GM23248 (cell line): ENCODE results near the gene CENPT.

ENCODE experiments used
- EZH2 ChIP-seq: fragments of 200-600 bp; sonication (generic); IDR thresholded peaks from 2 replicates; pipeline ENCODE4 v1.6.1; 2018; ENCODE audit warnings: antibody characterized with exemption, mild to moderate bottlenecking; ENCODE audit not compliant: insufficient read depth, poor library complexity, severe bottlenecking
- EZH2phosphoT487 ChIP-seq: fragments of 200-600 bp; sonication (generic); IDR thresholded peaks from 2 replicates; pipeline ENCODE4 v1.6.1; 2018; ENCODE audit warnings: antibody characterized with exemption, moderate library complexity, mild to moderate bottlenecking, low read depth; ENCODE audit not compliant: insufficient read depth

DNA sequence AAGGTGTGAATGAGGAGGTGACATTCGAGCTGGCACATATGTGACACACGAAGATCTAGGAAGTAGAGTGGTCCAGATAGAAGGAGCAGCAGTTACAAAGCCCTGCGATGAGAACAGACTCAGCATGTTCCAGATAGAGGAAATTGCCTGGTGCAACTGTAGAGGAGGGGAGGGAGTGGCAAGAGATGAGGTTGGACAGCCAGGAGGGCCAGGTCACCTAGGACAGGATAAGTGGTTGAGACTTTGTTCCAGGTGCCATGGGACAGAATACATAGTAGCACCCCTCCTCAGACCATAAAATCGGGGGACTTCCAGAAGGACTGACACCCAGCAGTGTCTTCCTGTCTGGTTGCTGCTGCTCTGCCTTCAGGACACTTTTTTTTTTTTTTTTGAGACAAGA is 11.0 kb upstream of the CENPT start:
- TF ChIP-seq EZH2phosphoT487 (no peak), EZH2 (no peak)
